Ovary (tissue), 9 donors: Measurements from ENCODE around the gene MYRIP. TPM values are rescaled to one million over a fixed set of nuclear protein-coding genes. Genes with fewer than 3 reads are reported as not detected.
A peak's percentile ranks its signal among the peaks of the same experiment; 100 is the strongest.

ENCODE experiments used
- DNase-seq, 5 donors: peaks; one replicate each; pipeline ENCODE4 v3.0.0-alpha.2; 2019 to 2020
- H3K27ac ChIP-seq, 2 donors: fragments of 200-600 bp; one replicate each; pipeline versions ENCODE4 v1.5.1 to v1.8.0; 2019 to 2022
- H3K27me3 ChIP-seq: fragments of 200-600 bp; one replicate; pipeline ENCODE4 v1.8.0; 2022
- H3K36me3 ChIP-seq: fragments of 200-600 bp; sonication (generic); one replicate; pipeline ENCODE4 v1.5.1; 2019
- H3K4me1 ChIP-seq: one replicate; pipeline ENCODE4 v1.8.1; 2013; ENCODE audit warnings: mild to moderate bottlenecking, moderate library complexity; ENCODE audit not compliant: insufficient read depth
- H3K4me3 ChIP-seq: fragments of 200-600 bp; sonication (generic); one replicate; pipeline ENCODE4 v1.5.1; 2017
- H3K9me3 ChIP-seq, 2 donors: fragments of 200-600 bp in 1 of 2; sonication (generic) in 1 of 2; one replicate each; pipeline versions ENCODE4 v1.5.1 to v1.8.1; 2013 to 2019; ENCODE audit warnings: mild to moderate bottlenecking in 1 of 2, moderate library complexity in 1 of 2
- CTCF ChIP-seq, 3 donors: fragments of 450-650 bp in 2 of 3; fragments of 200-600 bp in 1 of 3; IDR thresholded peaks; one replicate each; pipeline versions ENCODE4 v1.5.1 to v1.8.0; 2016 to 2022; ENCODE audit warnings: antibody characterized with exemption in 3 of 3, mild to moderate bottlenecking in 1 of 3
- EP300 ChIP-seq: sonication (generic); formaldehyde crosslinking; IDR thresholded peaks from one replicate; pipeline ENCODE4 v1.6.1; 2017; ENCODE audit warnings: antibody characterized with exemption
- POLR2A ChIP-seq: fragments of 450-650 bp; IDR thresholded peaks from one replicate; pipeline ENCODE4 v1.6.1; 2017; ENCODE audit warnings: antibody characterized with exemption, mild to moderate bottlenecking, moderate library complexity
- WGBS, 3 donors: extraction: QIAGEN DNeasy Blood & Tissue Kit in 1 of 3; methylation state at CpG; one replicate each; pipeline versions ENCODE4 v1.1.5 to v1.1.7; 2013 to 2017; 5-methylcytosine and 5-hydroxymethylcytosine counted together
- intact Hi-C, 4 donors: fragments of 100-400 bp; cut with DNase I; formaldehyde crosslinking; loops; one replicate each; pipeline versions ENCODE4 v1.11.0 to v1.15.1; 2022 to 2023
- polyA plus RNA-seq, 2 donors: library from polyadenylated mRNA; stranded (reverse); fragments of 200-250 nt in 1 of 2; fragments of 350-450 nt in 1 of 2; fragmentation: Illumina TruSeq in 1 of 2; extraction: RNeasy Lipid Tissue Mini Kit (QIAGEN cat#74804) in 1 of 2; gene quantifications; one replicate each; pipeline ENCODE4 v1.2.3, GENCODE V29; 2013 to 2014
- total RNA-seq, 7 donors: library from RNA; depleted of rRNA in 2 of 7; stranded (reverse); fragments of >200 nt in 2 of 7; fragmentation: NEBNext Ultra II Directional in 3 of 7; extraction: Animal tissue kit (Norgen Biotek cat#: 25700) in 3 of 7; gene quantifications; one replicate each; pipeline versions ENCODE4 v1.1.0 to v1.2.4, GENCODE V29; 2016 to 2023
- donor health status: DM: no; HTN: no; CAD: no; lungs with moderate emphysema.
- donor health status: DM: no; HTN: no; CAD: no.
- donor health status: Bipolar disorder and iron deficiency.
- donor health status: DM: yes; HTN: yes; CAD: no.
- donor health status: DM: no; HTN: no; CAD: no.
- donor health status: DM: yes; HTN: yes; CAD: no.

Gene MYRIP
- total and polyA plus RNA-seq, 9 donors = 2.8 to 8.4 (median 4.5) TPM

DNA sequence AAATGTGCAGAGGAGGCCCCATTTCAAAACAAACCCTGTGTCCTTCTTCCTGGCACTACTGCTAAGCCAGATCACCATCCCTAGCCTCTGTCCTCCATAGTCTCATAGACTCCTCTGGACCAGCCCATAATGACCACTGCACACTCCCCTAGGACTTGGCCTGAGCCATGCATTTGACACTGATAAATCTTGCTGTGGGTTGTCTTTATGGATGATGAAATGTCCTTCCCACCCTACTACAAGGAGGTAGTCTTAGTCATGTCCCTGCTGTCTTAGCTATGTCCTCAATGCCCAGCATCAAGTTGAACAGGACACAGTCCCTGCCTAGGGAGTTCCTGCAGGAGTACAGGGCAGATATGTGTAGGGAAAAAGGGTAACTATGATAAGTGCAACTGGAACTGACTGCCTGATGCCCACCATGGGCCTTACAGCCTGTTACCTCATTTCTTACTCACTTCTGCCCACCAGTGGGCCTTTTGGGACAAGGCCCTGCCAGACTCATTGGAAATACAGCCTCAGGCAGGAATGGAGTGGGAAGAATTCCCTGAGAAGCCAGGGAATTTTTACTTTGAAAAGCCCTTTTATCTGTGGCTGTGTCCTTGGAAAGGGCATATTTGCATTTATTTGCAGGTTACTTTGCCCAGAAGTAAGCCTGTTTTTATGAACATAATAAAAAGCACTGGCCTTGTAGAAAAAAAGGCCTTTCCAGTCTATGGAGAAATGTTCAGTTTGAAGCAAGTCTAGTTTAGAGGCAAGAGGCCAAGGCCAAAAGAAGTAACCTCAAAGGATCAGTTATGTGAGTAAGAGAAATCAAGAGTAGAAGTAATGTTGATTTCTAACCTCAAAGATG, 300.5 kb downstream of the MYRIP start:
- peak in 4 of 5 donors; percentile 32 to 52 (median 42) for DNase-seq
- TF ChIP-seq CTCF (IDR thresholded peaks at IDR 0.05) (peak in 1 of 3 donors; percentile 26), POLR2A (no peak), EP300 (no peak)
- no peaks in the 10 kb centered on the region for H3K9me3 ChIP-seq
- intact Hi-C loops = no loop called here
- no peaks in the 10 kb centered on the region for H3K36me3 ChIP-seq
- H3K27me3 ChIP-seq = no peaks in the 10 kb centered on the region
- H3K4me1 ChIP-seq = peaks cover 18% of the 10 kb centered on the region
- H3K27ac ChIP-seq = peak overlapping the region; percentile 9 to 45
- no peak overlapping the region for H3K4me3 ChIP-seq

DNA sequence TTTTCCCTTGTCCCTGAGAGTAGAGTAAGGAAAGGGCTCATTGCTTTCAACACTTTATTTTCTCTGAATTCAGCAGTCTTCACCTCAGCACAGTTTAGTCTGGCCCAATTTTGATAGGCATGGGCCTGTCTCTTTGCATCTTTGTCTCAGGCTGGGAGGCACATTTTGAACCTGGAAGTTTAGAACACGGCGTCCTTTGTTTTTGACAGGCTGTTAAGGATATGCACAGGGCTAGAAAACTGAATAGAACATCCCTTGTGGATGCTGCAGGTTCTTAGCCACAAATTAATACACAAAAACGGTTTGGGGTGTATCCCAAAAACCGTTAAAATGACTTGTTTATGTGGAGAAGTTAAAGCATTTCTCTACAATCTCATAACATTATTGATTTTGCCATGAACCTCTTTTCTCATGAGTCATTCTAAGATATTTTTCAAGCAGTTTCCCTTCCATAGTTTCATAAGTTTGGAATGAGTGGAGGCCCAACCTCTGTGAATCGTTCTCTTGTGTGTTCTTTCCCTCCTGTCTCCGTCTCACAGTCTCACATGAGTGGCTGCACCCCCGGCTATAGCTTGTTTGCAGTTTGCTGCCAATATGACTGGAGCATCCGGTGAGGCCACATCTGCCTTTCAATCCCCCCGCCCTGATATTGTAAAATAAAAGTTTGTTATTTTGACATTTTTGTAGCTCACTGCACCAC, 307.2 kb downstream of the MYRIP start:
- H3K27ac ChIP-seq = no peak overlapping the region
- TF ChIP-seq POLR2A = no peak
- TF ChIP-seq EP300 = no peak
- TF ChIP-seq CTCF (IDR thresholded peaks at IDR 0.05) = no peak
- peaks cover 3% of the 10 kb centered on the region for H3K4me1 ChIP-seq
- H3K27me3 ChIP-seq = no peaks in the 10 kb centered on the region
- intact Hi-C loops = no loop called here
- no peak for DNase-seq
- H3K4me3 ChIP-seq = no peak overlapping the region
- 29 to 35% (median 31%) methylated on average over 9 of the region's 9 CpGs for WGBS, 3 donors
- no peaks in the 10 kb centered on the region for H3K9me3 ChIP-seq
- H3K36me3 ChIP-seq = no peaks in the 10 kb centered on the region

DNA sequence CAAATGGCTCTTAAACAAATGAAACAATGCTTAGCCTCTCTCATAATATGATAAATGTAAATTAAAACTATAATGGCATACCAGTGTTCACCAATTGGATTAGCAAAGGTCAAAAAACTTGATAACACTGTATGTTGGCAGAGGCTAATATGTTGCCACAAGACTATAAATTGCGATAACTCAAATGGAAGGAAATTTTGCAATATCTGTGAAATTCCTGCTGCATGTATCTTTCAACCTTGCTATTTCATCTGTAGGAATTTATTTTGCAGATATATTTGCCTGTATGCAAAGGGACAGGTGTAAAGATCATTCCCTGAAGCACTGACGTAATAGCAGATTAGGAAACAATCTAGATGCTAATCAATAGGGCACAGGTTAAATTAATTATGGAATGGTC, 308.7 kb downstream of the MYRIP start:
- WGBS, 3 donors = 47 to 94% (median 90%) methylated on average over 2 of the region's 2 CpGs
- Histone ChIP-seq H3K27ac (no peak overlapping the region), H3K4me1 (peaks cover 3% of the 10 kb centered on the region), H3K27me3 (no peaks in the 10 kb centered on the region), H3K9me3 (no peaks in the 10 kb centered on the region), H3K4me3 (no peak overlapping the region), H3K36me3 (no peaks in the 10 kb centered on the region)
- intact Hi-C loops = no loop called here
- no peak for DNase-seq
- TF ChIP-seq POLR2A = no peak
- TF ChIP-seq CTCF (IDR thresholded peaks at IDR 0.05) = no peak
- no peak for TF ChIP-seq EP300

DNA sequence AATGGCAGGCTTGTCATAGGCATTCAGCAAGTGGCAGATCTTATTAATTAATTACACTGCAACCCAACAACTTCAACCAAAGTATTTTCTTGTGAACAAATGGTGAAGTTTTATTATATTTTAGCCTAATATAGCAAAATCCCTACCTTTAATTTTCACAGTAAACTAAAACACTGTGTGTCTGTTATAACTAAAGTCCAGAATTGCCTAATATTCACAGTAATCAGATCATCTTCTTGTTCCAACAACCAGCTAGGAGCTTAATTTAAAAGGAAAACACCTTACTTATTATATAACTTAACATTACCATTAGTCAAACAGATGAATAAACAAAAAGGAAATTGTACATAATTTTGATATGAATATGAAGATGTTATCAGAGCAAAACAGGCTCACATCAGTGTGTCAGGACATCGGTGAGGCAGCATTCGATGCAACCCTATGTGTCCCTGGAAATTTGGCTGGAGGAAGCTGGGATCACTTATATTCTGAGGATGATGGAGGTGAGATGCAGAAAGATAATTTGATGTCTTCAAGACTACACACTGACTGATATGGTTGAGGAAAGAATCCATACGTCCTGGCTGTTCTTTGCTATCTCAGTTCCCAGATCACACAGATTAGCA, 310.8 kb downstream of the MYRIP start:
- DNase-seq = no peak
- Histone ChIP-seq H3K9me3 (no peaks in the 10 kb centered on the region), H3K4me1 (peaks cover 3% of the 10 kb centered on the region), H3K27me3 (no peaks in the 10 kb centered on the region), H3K27ac (no peak overlapping the region), H3K36me3 (no peaks in the 10 kb centered on the region), H3K4me3 (no peak overlapping the region)
- TF ChIP-seq POLR2A (no peak), CTCF (IDR thresholded peaks at IDR 0.05) (no peak), EP300 (no peak)
- intact Hi-C loops = no loop called here
- 73 to 81% (median 80%) methylated on average over 3 of the region's 3 CpGs for WGBS, 3 donors
